Panc1 (cell line): ENCODE data around the gene KRTAP10-10. TPM values are rescaled to one million over a fixed set of nuclear protein-coding genes. Genes with fewer than 3 reads are reported as not detected.
"Not testable (repeated sequence)": the region's sequence is repeated elsewhere in the genome, so short reads cannot be mapped to it uniquely, and the experiment has no call there.

Experiments used
- ATAC-seq: fragments of 200-7000 bp; cut with Tn5 transposase; 2 replicates; pipeline ENCODE4 v1.9.1; 2020; ENCODE audit warnings: mild to moderate bottlenecking, moderate library complexity
- BruUV-seq: library from RNA; stranded (reverse); fragments of 400-500 nt; replicated peaks from 2 replicates; lab custom pipeline; 2021; lab: Mats Ljungman, UMichigan
- CTCF ChIA-PET: fragments of 300-600 bp; sonication (Branson Sonifier 250); formaldehyde crosslinking; loops from one replicate; lab custom pipeline; 2022; ENCODE audit warnings: antibody characterized with exemption; lab: Charles Lee
- POLR2A ChIA-PET: fragments of 300-600 bp; sonication (Branson Sonifier 250); formaldehyde crosslinking; loops from one replicate; lab custom pipeline; 2022; ENCODE audit warnings: antibody characterized with exemption; lab: Charles Lee
- DNase-seq: peaks from one replicate; pipeline ENCODE4 v3.0.0-alpha.2; 2010; ENCODE audit warnings: low read depth, low spot score
- H3K27ac ChIP-seq: 2 replicates; pipeline ENCODE4 v1.5.1; 2011; ENCODE audit warnings: mild to moderate bottlenecking, low read length, inconsistent platforms
- H3K27me3 ChIP-seq: fragments of 200-500 bp; sonication (Bioruptor generic); 2 replicates; pipeline ENCODE4 v1.6.0; 2014; ENCODE audit warnings: low read length, inconsistent platforms; ENCODE audit not compliant: control insufficient read depth, insufficient read depth
- H3K36me3 ChIP-seq: fragments of 200-500 bp; sonication (Bioruptor generic); 2 replicates; pipeline ENCODE4 v1.5.1; 2014; ENCODE audit warnings: inconsistent platforms, mild to moderate bottlenecking, low read length, moderate library complexity; ENCODE audit not compliant: control insufficient read depth, insufficient read depth
- H3K4me1 ChIP-seq: 2 replicates; pipeline ENCODE4 v1.5.1; 2011; ENCODE audit warnings: inconsistent platforms, mild to moderate bottlenecking, low read length, moderate library complexity; ENCODE audit not compliant: control insufficient read depth, insufficient read depth
- H3K4me3 ChIP-seq, 2 experiments: 2 replicates each; pipeline ENCODE4 v1.5.1; 2011 to 2012; ENCODE audit warnings: low read depth in 2 of 2, low read length in 2 of 2, mild to moderate bottlenecking in 2 of 2, inconsistent platforms in 1 of 2, moderate library complexity in 1 of 2
- H3K9me3 ChIP-seq: fragments of 200-500 bp; sonication (Bioruptor generic); 2 replicates; pipeline ENCODE4 v1.5.1; 2014; ENCODE audit warnings: low read depth, mild to moderate bottlenecking, inconsistent platforms, low read length, moderate library complexity; ENCODE audit not compliant: control insufficient read depth, insufficient read depth
- CTCF ChIP-seq: fragments of 450-650 bp; IDR thresholded peaks from 2 replicates; pipeline ENCODE4 v1.5.1; 2017; ENCODE audit warnings: mild to moderate bottlenecking
- POLR2AphosphoS5 ChIP-seq: IDR thresholded peaks from 2 replicates; pipeline ENCODE4 v1.6.1; 2012; ENCODE audit warnings: mild to moderate bottlenecking, low read depth, low read length, moderate library complexity
- SIN3A ChIP-seq: IDR thresholded peaks from 2 replicates; pipeline ENCODE4 v1.6.1; 2012; ENCODE audit warnings: low read depth, mild to moderate bottlenecking, low read length, moderate library complexity, borderline replicate concordance; ENCODE audit not compliant: insufficient read depth
- TCF7L2 ChIP-seq: IDR thresholded peaks from 2 replicates; pipeline ENCODE4 v1.6.1; 2011; ENCODE audit warnings: mild to moderate bottlenecking, low read depth, low read length, inconsistent platforms
- in situ Hi-C: cut with HindIII; loops from 2 replicates; pipeline ENCODE4 v1.10.0; 2016; ENCODE audit warnings: low sequenced_read_pairs, low pct_unique_long_range_greater_than_20kb
- intact Hi-C: fragments of 100-400 bp; cut with micrococcal nuclease; formaldehyde crosslinking; loops from one replicate; pipeline ENCODE4 v1.10.0; 2022; ENCODE audit not compliant: unreplicated experiment
- total RNA-seq: library from RNA; stranded (reverse); gene quantifications from one replicate; pipeline ENCODE4 v1.2.1, GENCODE V29; 2021; ENCODE audit not compliant: unreplicated experiment
- TF ChIP-seq, protein P1 (sequence below), 2 experiments: IDR thresholded peaks; 2 replicates each; pipeline ENCODE4 v1.6.1; 2011 to 2012; ENCODE audit warnings: low read depth in 2 of 2, control low read depth in 1 of 2, low read length in 1 of 2, mild to moderate bottlenecking in 1 of 2, moderate library complexity in 1 of 2; ENCODE audit not compliant: insufficient read depth in 1 of 2

Gene KRTAP10-10
- total RNA-seq, 1 experiment from 2014 or later: not detected

DNA sequence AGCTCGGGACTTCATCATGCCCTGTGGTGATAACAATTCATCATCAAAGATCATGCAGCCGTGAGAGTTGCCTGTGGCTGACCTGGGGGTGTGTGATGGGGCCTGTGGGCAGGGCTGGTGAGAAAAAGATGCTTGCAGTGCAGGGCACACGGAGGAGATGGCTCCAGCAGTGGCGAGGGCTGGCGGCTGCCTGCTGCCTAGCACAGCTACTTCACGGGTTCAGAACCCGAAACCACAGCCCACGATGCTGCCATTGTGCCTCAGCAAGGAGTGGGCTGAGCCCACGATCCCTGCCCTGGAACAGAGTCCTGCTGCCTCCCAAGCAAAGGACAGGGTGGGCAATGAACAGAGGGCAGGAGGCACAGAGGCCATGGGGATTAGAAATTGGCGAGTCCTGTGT, 10.9 kb upstream of the KRTAP10-10 start:
- intact Hi-C loops: no loop called here
- in situ Hi-C loops: no loop called here
- no peak overlapping the region for H3K27ac ChIP-seq
- ATAC-seq (no peak), DNase-seq (no peak)
- H3K9me3 ChIP-seq: peaks cover 7% of the 10 kb centered on the region; the same call in 1 of the 2 replicates
- TF ChIP-seq TCF7L2: no peak
- TF ChIP-seq, protein P1, sequence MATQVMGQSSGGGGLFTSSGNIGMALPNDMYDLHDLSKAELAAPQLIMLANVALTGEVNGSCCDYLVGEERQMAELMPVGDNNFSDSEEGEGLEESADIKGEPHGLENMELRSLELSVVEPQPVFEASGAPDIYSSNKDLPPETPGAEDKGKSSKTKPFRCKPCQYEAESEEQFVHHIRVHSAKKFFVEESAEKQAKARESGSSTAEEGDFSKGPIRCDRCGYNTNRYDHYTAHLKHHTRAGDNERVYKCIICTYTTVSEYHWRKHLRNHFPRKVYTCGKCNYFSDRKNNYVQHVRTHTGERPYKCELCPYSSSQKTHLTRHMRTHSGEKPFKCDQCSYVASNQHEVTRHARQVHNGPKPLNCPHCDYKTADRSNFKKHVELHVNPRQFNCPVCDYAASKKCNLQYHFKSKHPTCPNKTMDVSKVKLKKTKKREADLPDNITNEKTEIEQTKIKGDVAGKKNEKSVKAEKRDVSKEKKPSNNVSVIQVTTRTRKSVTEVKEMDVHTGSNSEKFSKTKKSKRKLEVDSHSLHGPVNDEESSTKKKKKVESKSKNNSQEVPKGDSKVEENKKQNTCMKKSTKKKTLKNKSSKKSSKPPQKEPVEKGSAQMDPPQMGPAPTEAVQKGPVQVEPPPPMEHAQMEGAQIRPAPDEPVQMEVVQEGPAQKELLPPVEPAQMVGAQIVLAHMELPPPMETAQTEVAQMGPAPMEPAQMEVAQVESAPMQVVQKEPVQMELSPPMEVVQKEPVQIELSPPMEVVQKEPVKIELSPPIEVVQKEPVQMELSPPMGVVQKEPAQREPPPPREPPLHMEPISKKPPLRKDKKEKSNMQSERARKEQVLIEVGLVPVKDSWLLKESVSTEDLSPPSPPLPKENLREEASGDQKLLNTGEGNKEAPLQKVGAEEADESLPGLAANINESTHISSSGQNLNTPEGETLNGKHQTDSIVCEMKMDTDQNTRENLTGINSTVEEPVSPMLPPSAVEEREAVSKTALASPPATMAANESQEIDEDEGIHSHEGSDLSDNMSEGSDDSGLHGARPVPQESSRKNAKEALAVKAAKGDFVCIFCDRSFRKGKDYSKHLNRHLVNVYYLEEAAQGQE (IDR thresholded peaks at IDR 0.05; ENCODE audit: insufficient read depth in 1 of 2, low read depth in 2 of 2, low read length in 1 of 2): no peak
- no peak for TF ChIP-seq SIN3A
- no peak for TF ChIP-seq CTCF
- TF ChIP-seq POLR2AphosphoS5: no peak
- ChIA-PET CTCF (no interaction called here), POLR2A (no interaction called here)
- H3K4me1 ChIP-seq: no peaks in the 10 kb centered on the region
- H3K36me3 ChIP-seq: no peaks in the 10 kb centered on the region
- no TSS peak for BruUV-seq
- no peaks in the 10 kb centered on the region for H3K27me3 ChIP-seq
- H3K4me3 ChIP-seq: no peak overlapping the region

DNA sequence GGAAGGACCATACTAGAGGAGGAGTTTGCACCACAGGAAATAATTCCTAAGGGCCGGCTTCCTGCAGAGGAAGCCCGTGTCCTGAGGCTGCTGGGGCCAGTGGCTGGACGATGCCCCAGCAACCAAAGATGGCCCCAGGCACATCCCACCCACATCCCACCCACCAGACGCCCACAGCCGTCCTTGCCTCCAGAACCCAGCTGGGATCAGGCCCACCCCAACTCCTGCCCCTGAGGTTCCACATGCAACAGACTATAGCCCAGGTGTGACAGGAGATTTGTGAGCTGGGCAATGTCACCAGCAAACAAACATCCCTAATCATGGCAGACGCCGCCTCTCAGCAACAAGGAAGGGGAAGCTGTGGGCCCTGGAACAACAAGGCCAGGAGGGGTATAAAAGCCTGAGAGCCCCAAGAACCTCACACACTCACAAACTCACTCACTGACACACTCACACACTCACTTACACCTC, 10.4 kb upstream of the KRTAP10-10 start, which contains the start of gene KRTAP10-9:
TSS of gene KRTAP10-9 (plus strand) at position 421 of the 471 bp plus-strand sequence. CDS start 79 bp downstream, outside the sequence.
- H3K27me3 ChIP-seq: no peaks in the 10 kb centered on the region
- in situ Hi-C loops: no loop called here
- POLR2A ChIA-PET: no interaction called here
- H3K4me1 ChIP-seq: no peaks in the 10 kb centered on the region
- DNase-seq: no peak
- no peak for TF ChIP-seq SIN3A
- no peak for TF ChIP-seq CTCF
- no peak for TF ChIP-seq TCF7L2
- no peak for TF ChIP-seq POLR2AphosphoS5
- TF ChIP-seq, protein P1 (IDR thresholded peaks at IDR 0.05; ENCODE audit: insufficient read depth in 1 of 2, low read depth in 2 of 2, low read length in 1 of 2): no peak
- ATAC-seq: no peak
- no TSS peak for BruUV-seq
- CTCF ChIA-PET: interaction anchor here (0.6 kb wide), 1 partner anchor 97 kb away, joined by 10 read pairs; no protein-coding TSS in a partner anchor
- intact Hi-C loops: no loop called here
- no peak within 1 kb of the TSS for H3K27ac ChIP-seq
- H3K36me3 ChIP-seq: no peaks in the 10 kb centered on the region
- H3K9me3 ChIP-seq: peaks cover 7% of the 10 kb centered on the region; the same call in 1 of the 2 replicates
- no peak within 1 kb of the TSS for H3K4me3 ChIP-seq

GRCh38 chr21:44627181-44627822, 9.9 kb upstream of the KRTAP10-10 start:
- DNase-seq, intact Hi-C loops, in situ Hi-C loops: not testable (repeated sequence)

More at GRCh38 chr21:44627181-44627822, 9.9 kb upstream of the KRTAP10-10 start:
- H3K4me3 ChIP-seq, ATAC-seq, H3K9me3 ChIP-seq, H3K27ac ChIP-seq, H3K36me3 ChIP-seq, H3K27me3 ChIP-seq, H3K4me1 ChIP-seq, BruUV-seq, POLR2A ChIA-PET: not testable (repeated sequence)
- CTCF ChIA-PET: interaction anchor here (0.6 kb wide), 1 partner anchor 98 kb away, joined by 10 read pairs; no protein-coding TSS in a partner anchor
